HepG2 (cell line): Measurements from ENCODE around the gene SND1. TPM values are rescaled to one million over a fixed set of nuclear protein-coding genes. Genes with fewer than 3 reads are reported as not detected.

Experiments used
- ATAC-seq: fragments of 200-7000 bp; cut with Tn5 transposase; 3 replicates; pipeline ENCODE4 v1.9.1; 2020; ENCODE audit warnings: mild to moderate bottlenecking, moderate library complexity
- BruUV-seq: library from RNA; stranded (reverse); fragments of 400-500 nt; replicated peaks from 2 replicates; lab custom pipeline; 2021; lab: Mats Ljungman, UMichigan
- CTCF ChIA-PET: fragments of 300-600 bp; formaldehyde crosslinking; extraction: SDS; loops from one replicate; lab custom pipeline; 2021; ENCODE audit warnings: low total read pairs, inconsistent platforms, low intra/inter-chr PET ratio; lab: Yijun Ruan, JAX
- POLR2A ChIA-PET: fragments of 350-600 bp; sonication (Branson Sonifier 250); formaldehyde crosslinking; loops from one replicate; lab custom pipeline; 2020; ENCODE audit warnings: antibody characterized with exemption, inconsistent platforms; lab: Yijun Ruan, JAX
- DNase-seq: peaks from one replicate; pipeline ENCODE4 v3.0.0-alpha.2; 2015; ENCODE audit warnings: low spot score
- FAIRE-seq: peaks from 3 replicates; lab custom pipeline; 2011; peaks lifted over from hg19 to GRCh38; lab: Jason Lieb, UNC
- H2AFZ ChIP-seq: one replicate; pipeline ENCODE4 v1.6.1; 2011; ENCODE audit warnings: low read length, inconsistent platforms
- H3K27ac ChIP-seq: fragments of 300-600 bp; 3 replicates; pipeline ENCODE4 v1.8.0; 2011; ENCODE audit warnings: mixed run types, mild to moderate bottlenecking, mixed read lengths, low read length, inconsistent platforms; ENCODE audit not compliant: insufficient read depth; ENCODE audit errors: extremely low read length
- H3K27me3 ChIP-seq, 2 experiments: fragments of 200-600 bp in 1 of 2; 2 replicates in 1 of 2; 3 replicates in 1 of 2; pipeline versions ENCODE4 v1.6.0 to v1.8.0; 2011; ENCODE audit warnings: low read length in 2 of 2, mild to moderate bottlenecking in 2 of 2, moderate library complexity in 2 of 2, inconsistent platforms in 1 of 2; ENCODE audit not compliant: insufficient read depth in 2 of 2, control insufficient read depth in 1 of 2
- H3K36me3 ChIP-seq, 2 experiments: fragments of 200-600 bp in 1 of 2; replicated peaks in 1 of 2; 2 replicates in 1 of 2; 3 replicates in 1 of 2; pipeline versions ENCODE4 v1.5.1 to v1.8.0; 2011; ENCODE audit warnings: low read length in 2 of 2, inconsistent platforms in 1 of 2; ENCODE audit not compliant: insufficient read depth in 2 of 2, control insufficient read depth in 1 of 2
- H3K4me1 ChIP-seq: 2 replicates; pipeline ENCODE4 v1.5.1; 2012; ENCODE audit warnings: low read length, inconsistent platforms; ENCODE audit not compliant: insufficient read depth
- H3K4me2 ChIP-seq: 2 replicates; pipeline ENCODE4 v1.6.0; 2011; ENCODE audit warnings: low read depth, low read length, inconsistent platforms
- H3K4me3 ChIP-seq, 3 experiments: fragments of 200-600 bp in 1 of 3; sonication (generic), shearing (Covaris generic) in 1 of 3; replicated peaks in 1 of 3; 2 replicates each; pipeline ENCODE4 v1.5.1; 2011 to 2016; ENCODE audit warnings: low read length in 3 of 3, inconsistent platforms in 2 of 3, low read depth in 2 of 3, mild to moderate bottlenecking in 2 of 3, control low read depth in 1 of 3, mixed read lengths in 1 of 3; ENCODE audit not compliant: insufficient read depth in 1 of 3
- H3K79me2 ChIP-seq: one replicate; pipeline ENCODE4 v1.6.1; 2011; ENCODE audit warnings: low read length, inconsistent platforms; ENCODE audit not compliant: insufficient read depth
- H3K9ac ChIP-seq: 2 replicates; pipeline ENCODE4 v1.6.0; 2011; ENCODE audit warnings: mild to moderate bottlenecking, low read depth, low read length, inconsistent platforms; ENCODE audit not compliant: insufficient read depth
- H3K9me3 ChIP-seq: 2 replicates; pipeline ENCODE4 v1.5.1; 2012; ENCODE audit warnings: mild to moderate bottlenecking, low read length
- H4K20me1 ChIP-seq: 2 replicates; pipeline ENCODE4 v1.6.0; 2011; ENCODE audit warnings: inconsistent platforms, mild to moderate bottlenecking, low read length, moderate library complexity; ENCODE audit not compliant: insufficient read depth
- ATF2 ChIP-seq: sonication (generic); formaldehyde crosslinking; IDR thresholded peaks from 2 replicates; pipeline ENCODE4 v1.4.0; 2020; ENCODE audit warnings: missing genetic modification reagents
- CBFB ChIP-seq: sonication (generic); formaldehyde crosslinking; IDR thresholded peaks from 2 replicates; pipeline ENCODE4 v1.4.0; 2020; ENCODE audit warnings: missing genetic modification reagents
- FOXP1 ChIP-seq, 2 experiments: fragments of 450-650 bp in 1 of 2; IDR thresholded peaks; 2 replicates each; pipeline ENCODE4 v1.6.1; 2017 to 2018; ENCODE audit warnings: antibody characterized with exemption in 1 of 2
- HDAC2 ChIP-seq: sonication (generic); formaldehyde crosslinking; IDR thresholded peaks from 2 replicates; pipeline ENCODE4 v1.4.0; 2020; ENCODE audit warnings: missing genetic modification reagents
- PAF1 ChIP-seq: IDR thresholded peaks from 2 replicates; pipeline ENCODE4 v1.6.1; 2016; ENCODE audit warnings: missing genetic modification reagents, missing compliant biosample characterization
- TCF7 ChIP-seq: sonication (generic); IDR thresholded peaks from 2 replicates; pipeline ENCODE4 v1.6.1; 2016; ENCODE audit warnings: antibody characterized with exemption, low read depth
- ZFP90 ChIP-seq: sonication (generic); formaldehyde crosslinking; IDR thresholded peaks from 2 replicates; pipeline ENCODE4 v1.8.0; 2022; ENCODE audit warnings: missing genetic modification reagents, mild to moderate bottlenecking, inconsistent platforms, borderline replicate concordance
- ZNF503 ChIP-seq: sonication (generic); formaldehyde crosslinking; IDR thresholded peaks from 2 replicates; pipeline ENCODE4 v1.4.0; 2020; ENCODE audit warnings: missing genetic modification reagents
- ZNF761 ChIP-seq: sonication (generic); formaldehyde crosslinking; conservative IDR thresholded peaks from 2 replicates; pipeline ENCODE4 v1.4.0; 2020; ENCODE audit warnings: mild to moderate bottlenecking, missing genetic modification reagents
- ZSCAN9 ChIP-seq: IDR thresholded peaks from 2 replicates; pipeline ENCODE4 v1.6.1; 2016; ENCODE audit warnings: borderline replicate concordance
- WGBS: methylation state at CpG from one replicate; pipeline ENCODE4 v1.1.6; 2017; ENCODE audit warnings: low lambda C conversion rate; 5-methylcytosine and 5-hydroxymethylcytosine counted together
- in situ Hi-C: cut with HindIII; loops from 2 replicates; pipeline ENCODE4 v1.10.0; 2017; ENCODE audit warnings: low pct_unique_long_range_greater_than_20kb; ENCODE audit not compliant: extremely low pct_ligation_motif_present
- intact Hi-C: fragments of 100-400 bp; cut with micrococcal nuclease; formaldehyde crosslinking; loops from one replicate; pipeline ENCODE4 v1.10.0; 2022; ENCODE audit not compliant: unreplicated experiment
- polyA plus RNA-seq, 8 experiments: library from polyadenylated mRNA; depleted of rRNA in 3 of 8; stranded (reverse) in 7 of 8; unstranded in 1 of 8; fragments of >200 nt; fragmentation: Illumina TruSeq in 4 of 8; extraction: Trizol in 4 of 8; gene quantifications; 2 replicates each; pipeline versions ENCODE4 v1.2.1 to v1.2.3, GENCODE V29; 2011 to 2016; ENCODE audit warnings: low read depth in 4 of 8, missing spikeins in 1 of 8, mixed read lengths in 1 of 8; ENCODE audit not compliant: insufficient read depth in 1 of 8
- total RNA-seq, 5 experiments: library from RNA; depleted of rRNA; stranded (reverse); fragments of >200 nt; fragmentation: Illumina TruSeq; extraction: Trizol; gene quantifications; 2 replicates each; pipeline ENCODE4 v1.2.3, GENCODE V29; 2016; ENCODE audit warnings: low read depth in 1 of 5

SND1 gene
- total and polyA plus RNA-seq, 2 of the 13 experiments (the other 11 are each of a cell fraction or from before 2014, with no cell fraction given): 110 to 182 TPM

- no peak for TF ChIP-seq PAF1
- no peak for TF ChIP-seq ATF2 (CRISPR knock-in tag)
- TF ChIP-seq ZSCAN9 (CRISPR knock-in tag): no peak
- no peak for TF ChIP-seq ZFP90 (CRISPR knock-in tag)
- DNase-seq (no peak), FAIRE-seq (no peak), ATAC-seq (no peak)
- in situ Hi-C loops (no loop called here), intact Hi-C loops (loop anchor here (5.0 kb wide), 1 partner anchor 90 kb away; no protein-coding TSS in a partner anchor)
- Histone ChIP-seq H3K4me2 (no peak overlapping the region), H3K9me3 (no peaks in the 10 kb centered on the region), H3K9ac (no peak overlapping the region), H3K36me3 (peaks cover 0 to 19% of the 10 kb centered on the region in 2 experiments; a peak in 2 of 5 replicates), H3K79me2 (peaks cover 7% of the 10 kb centered on the region), H2AFZ (no peak overlapping the region), H3K4me1 (peaks cover 61% of the 10 kb centered on the region), H4K20me1 (peaks cover 22% of the 10 kb centered on the region), H3K27me3 (no peaks in the 10 kb centered on the region), H3K4me3 (no peak overlapping the region), H3K27ac (peak overlapping the region; percentile 25)
- 100% methylated on average over 1 of the region's 1 CpG for WGBS
- BruUV-seq: no TSS peak
- ChIA-PET CTCF (no interaction called here), POLR2A (interaction anchor here (1.6 kb wide), 1 partner anchor 7 kb away, joined by 4 read pairs; no protein-coding TSS in a partner anchor)
These were observed 260.0 kb downstream of the SND1 start for GRCh38 chr7:127911968-127912511.

- ATAC-seq (peak; percentile 68), FAIRE-seq (peak; percentile 76), DNase-seq (peak; percentile 60)
- no peak overlapping the region for H3K4me3 ChIP-seq
- POLR2A ChIA-PET: interaction anchor here (1.6 kb wide), 1 partner anchor 8 kb away, joined by 4 read pairs; no protein-coding TSS in a partner anchor
- H3K27ac ChIP-seq: peak overlapping the region; percentile 25
- H3K36me3 ChIP-seq: peaks cover 0 to 19% of the 10 kb centered on the region in 2 experiments; a peak in 2 of 5 replicates
- H2AFZ ChIP-seq: no peak overlapping the region
- H3K4me1 ChIP-seq: peaks cover 52% of the 10 kb centered on the region
- in situ Hi-C loops: no loop called here
- peak overlapping the region; percentile 34; the same call in 1 of the 2 replicates for H3K4me2 ChIP-seq
- no peaks in the 10 kb centered on the region for H3K27me3 ChIP-seq
- no peak overlapping the region for H3K9ac ChIP-seq
- no TSS peak for BruUV-seq
- 4% methylated on average over 2 of the region's 2 CpGs for WGBS
- peaks cover 10% of the 10 kb centered on the region for H3K79me2 ChIP-seq
- no peaks in the 10 kb centered on the region for H3K9me3 ChIP-seq
- H4K20me1 ChIP-seq: peaks cover 22% of the 10 kb centered on the region
- intact Hi-C loops: loop anchor here (5.0 kb wide), 1 partner anchor 91 kb away; no protein-coding TSS in a partner anchor
- CTCF ChIA-PET: no interaction called here
- TF ChIP-seq CBFB (no peak), ZNF761 (CRISPR knock-in tag) (no peak), TCF7 (peak; percentile 79), ZNF503 (peak; percentile 31; the same call in 1 of the 2 replicates), HDAC2 (peak; percentile 34; the same call in 1 of the 2 replicates), FOXP1 (IDR thresholded peaks at IDR 0.05) (no peak), FOXP1 (CRISPR knock-in tag; IDR thresholded peaks at IDR 0.05) (peak; percentile 33; the same call in 1 of the 2 replicates)
These were observed 260.9 kb downstream of the SND1 start for GRCh38 chr7:127912901-127913300.
